ENCODE data around the gene TMIE. TPM values are rescaled to one million over a fixed set of nuclear protein-coding genes. Genes with fewer than 3 reads are reported as not detected.

Gene TMIE
- total RNA-seq, 1 experiment from 2014 or later: not detected

DNA sequence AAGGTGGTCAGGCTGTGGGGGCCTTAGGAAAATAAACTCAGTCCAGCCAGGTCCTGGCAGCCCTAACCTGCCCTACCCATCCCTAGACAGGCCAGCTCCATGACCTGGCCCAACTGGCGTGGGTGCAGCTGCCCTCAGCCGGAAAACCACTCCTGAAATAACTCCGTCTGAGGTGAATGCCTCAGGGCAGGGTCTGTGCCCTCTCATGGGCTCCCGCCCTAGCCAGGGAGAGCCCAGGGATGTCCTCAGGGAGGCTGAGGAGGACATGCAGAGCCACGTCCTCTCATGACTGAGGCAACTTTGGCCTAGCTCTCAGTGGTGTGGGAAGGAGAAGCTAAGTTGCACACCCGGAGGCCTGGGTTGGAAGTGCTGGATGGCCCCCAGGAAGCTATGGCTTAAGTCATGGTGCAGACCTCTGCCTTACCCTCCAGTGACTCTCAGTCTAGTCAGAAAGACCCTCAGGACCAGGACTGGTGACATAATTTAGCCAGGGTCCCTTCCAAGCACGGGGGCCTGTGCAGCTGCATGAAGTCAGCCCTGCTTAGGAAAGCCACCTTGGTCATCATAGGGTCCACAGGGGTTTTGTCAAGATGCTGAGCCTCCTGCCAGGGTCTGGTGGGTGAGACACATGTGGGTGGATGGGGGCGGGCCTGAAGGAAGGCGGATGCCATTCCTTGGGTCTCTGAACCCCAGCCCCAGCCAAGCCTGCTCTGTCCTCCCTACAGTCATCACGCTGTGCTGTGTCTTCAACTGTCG, 7.4 kb downstream of the TMIE start:
- no peak for DNase-seq (ENCODE audit: low spot score)

DNA sequence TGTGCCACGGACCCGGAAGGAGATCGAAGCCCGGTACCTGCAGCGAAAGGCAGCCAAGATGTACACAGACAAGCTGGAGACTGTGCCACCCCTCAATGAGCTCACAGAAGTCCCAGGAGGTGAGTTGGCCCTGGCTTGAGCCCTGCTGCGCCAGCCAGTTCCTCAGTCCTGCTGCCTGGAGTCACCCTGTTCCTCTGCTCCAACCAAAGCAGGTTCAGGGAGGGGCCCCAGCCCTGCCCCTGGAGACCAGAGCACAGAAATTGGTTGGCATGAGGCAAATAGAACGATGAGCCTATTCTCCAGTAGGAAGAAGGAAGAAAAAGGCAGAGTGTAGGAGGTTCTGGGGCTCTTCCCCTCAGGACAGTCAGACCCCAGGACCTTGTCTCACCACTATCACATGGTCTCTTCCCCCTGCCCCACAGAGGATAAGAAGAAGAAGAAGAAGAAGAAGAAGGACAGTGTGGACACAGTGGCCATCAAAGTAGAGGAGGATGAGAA, 8.0 kb downstream of the TMIE start:
- DNase-seq (ENCODE audit: low spot score): no peak

DNA sequence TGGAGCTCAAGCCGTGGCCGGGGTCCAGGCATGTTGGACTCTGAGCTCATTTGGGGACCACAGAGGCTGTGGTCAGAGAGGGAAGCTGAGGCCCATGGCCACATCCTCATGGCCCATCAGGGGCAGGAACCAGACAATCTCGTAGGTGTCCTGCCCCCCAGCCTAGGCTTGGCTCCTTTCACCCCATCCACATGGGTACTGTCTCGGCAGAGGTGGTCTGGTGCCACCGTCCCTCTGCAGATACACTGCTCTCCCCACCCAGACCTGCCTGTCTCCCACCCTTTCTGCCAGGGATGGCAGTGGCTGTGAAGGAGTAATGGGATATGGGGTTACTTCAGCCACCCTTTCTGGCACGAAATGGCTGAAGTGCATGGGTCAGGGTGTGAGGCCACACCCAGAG, 8.5 kb downstream of the TMIE start:
- no peak for DNase-seq (ENCODE audit: low spot score)

DNA sequence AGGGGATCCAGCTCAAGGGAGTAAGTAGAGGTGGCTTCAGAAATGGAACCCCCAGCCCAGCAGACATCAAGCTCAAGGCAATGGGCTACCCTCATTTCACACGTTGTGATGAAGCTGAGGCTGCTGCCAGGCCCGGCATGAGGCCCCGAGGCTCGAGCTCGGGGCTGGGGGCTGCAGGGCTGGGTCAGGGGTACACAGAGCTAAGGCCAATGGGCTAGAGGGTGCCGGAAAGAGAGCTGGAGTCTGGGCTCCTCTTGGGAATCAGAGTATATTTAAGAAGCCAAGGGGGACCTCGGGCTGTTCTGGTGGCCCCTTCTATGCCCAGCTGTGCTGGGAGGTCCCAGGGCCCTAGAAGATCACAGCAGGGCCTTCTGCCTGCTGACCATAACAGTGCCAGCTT, 9.0 kb downstream of the TMIE start:
- no peak for DNase-seq (ENCODE audit: low spot score)

DNA sequence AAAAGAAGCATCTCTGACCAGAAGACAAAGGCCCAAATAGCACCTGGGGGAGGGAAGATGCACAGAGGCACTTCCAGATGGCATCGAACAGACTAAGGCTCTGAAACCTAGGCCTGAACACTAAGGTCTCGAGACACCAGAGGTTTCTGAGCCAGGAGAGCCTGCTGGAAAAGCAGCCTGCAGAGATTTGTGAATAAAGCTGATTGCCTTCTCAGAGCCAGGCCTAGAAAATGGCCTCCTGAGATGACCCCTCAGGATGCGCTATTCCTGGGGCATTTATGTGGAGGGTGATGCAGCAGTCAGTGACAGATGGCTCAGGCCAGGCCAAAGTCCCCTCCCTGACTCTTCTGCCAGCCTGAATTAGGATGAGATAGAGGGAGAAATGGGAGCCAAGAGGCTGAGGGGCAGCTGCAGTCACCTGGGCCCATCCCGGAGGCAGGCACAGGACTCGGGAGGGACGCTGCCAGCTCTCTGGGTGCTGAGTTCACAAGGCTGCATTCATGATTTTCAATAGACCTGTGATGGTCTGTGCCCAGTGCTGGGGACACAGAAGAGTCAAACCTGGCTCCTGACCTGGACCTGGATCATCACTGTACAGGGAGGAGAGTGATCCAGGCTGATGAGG, 9.6 kb downstream of the TMIE start:
- DNase-seq (ENCODE audit: low spot score): no peak

DNA sequence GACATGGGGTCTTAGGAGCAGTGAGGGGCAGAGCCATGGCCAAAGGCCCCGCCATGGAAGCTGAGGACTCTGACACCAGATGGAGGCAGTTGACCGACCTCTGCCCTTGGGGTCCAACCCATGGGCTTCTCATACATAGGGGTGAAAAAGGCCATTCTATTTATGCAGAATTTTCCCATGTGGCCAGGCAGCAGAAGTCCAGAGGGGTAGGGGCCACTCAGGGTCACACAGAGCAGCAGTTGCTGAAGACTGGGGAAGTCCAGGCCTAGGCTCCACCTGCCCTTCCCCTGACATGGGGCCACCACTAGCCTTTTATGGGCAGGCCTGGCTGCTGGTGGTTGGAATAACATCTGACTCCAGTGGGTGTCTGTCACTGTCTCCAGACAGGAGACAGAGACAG, 10.1 kb downstream of the TMIE start:
- no peak for DNase-seq (ENCODE audit: low spot score)

DNA sequence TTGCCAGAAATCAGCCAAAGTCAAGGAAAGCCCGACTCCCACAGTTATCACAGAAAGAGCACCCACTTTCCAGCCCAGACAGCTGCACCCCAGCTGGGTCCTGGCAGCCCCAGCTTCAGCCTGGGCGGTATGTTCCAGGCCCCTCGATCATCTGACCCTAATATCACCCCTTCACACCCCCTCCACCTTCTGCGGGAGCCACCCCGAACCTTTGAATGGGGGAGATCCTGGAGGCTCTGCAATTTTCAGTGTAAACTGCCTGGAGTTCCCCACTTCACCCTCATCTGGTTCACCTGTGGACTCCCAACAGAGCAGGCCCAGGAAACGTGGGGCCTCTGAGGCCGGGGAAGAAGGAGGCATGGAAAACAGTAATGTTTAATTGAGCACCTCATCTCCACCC, 10.6 kb downstream of the TMIE start:
- no peak for DNase-seq (ENCODE audit: low spot score)

DNA sequence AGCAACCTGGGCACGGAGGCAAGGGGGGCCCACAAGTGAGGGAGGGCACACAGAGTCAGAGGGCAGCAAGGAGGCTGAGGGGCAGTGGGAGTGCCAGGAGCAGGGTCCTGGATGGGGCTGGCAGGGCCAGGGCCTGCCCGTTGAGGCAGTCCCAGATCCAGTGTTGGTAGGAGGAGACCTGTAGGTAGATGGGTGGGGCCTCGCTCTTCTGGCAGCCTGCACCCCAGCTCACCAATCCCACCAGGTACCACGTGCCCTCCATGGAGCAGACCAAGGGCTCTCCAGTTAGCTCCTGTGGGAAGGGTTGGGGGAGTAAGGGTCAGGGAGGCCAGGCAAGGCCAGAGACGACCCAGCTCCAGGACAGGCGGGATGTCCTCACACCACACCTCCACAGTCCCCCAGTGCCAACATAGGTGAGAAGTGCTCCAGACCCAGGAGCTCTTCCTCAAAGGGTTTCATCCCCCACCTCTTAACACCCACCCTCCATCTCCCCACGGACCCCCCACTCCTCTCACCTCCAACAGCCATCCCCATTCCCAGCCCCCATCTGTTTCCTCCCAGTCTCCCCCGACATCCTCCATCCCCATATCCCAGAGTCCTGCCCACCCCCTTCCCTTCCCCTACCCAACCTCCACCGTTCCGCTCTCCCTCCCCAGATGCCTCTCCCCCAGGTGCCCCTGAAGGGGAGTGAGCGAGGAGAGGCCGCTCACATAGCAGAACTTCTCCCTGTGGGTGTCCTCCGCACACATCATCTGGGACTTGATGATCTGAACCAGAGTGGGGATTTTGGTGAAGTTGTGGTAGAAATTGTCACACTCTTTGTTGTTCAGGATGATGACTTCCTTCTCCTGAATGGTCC, 11.2 kb downstream of the TMIE start:
- no peak for DNase-seq (ENCODE audit: low spot score)

DNA sequence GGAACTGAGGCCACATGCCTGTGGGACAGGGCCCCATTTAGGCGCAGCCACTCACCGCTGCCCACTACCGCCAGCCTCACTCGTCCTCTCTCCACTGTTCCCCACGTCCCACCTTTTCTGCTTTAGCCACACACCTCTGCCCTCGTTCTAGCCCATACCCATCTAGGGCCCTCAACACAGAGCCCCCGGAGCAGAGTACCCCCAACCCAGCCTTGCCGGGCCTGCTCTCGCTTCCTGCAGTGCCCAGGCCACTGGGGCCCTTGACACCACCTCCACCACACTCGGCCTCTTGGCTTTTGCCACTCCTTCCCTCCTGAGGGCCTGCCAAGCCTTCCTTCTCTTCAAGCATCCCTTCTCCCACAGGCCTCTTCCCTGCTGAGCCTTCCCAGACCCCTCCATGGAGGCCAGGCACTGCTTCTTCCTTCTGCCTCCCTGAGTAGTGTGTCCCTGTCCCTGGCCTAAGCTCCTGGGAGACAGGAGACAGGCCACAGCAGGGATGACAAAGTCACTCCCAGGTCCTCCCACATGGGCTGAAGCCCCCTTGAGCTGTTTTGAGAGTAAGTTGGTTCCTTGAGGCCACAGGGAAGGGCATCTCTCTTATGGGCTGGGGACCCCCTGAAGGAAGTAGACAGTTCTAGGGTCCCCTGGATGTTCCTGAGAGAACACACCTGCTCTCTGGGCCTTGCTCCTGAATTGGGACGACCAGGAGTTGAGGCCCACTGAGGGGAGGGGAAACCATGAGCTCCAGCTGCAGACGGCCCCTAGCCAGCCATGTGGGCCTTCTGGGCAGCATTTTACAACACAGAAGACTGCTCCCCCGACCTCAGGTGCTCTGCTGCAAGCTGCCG, 12.1 kb downstream of the TMIE start:
- no peak for DNase-seq (ENCODE audit: low spot score)

DNA sequence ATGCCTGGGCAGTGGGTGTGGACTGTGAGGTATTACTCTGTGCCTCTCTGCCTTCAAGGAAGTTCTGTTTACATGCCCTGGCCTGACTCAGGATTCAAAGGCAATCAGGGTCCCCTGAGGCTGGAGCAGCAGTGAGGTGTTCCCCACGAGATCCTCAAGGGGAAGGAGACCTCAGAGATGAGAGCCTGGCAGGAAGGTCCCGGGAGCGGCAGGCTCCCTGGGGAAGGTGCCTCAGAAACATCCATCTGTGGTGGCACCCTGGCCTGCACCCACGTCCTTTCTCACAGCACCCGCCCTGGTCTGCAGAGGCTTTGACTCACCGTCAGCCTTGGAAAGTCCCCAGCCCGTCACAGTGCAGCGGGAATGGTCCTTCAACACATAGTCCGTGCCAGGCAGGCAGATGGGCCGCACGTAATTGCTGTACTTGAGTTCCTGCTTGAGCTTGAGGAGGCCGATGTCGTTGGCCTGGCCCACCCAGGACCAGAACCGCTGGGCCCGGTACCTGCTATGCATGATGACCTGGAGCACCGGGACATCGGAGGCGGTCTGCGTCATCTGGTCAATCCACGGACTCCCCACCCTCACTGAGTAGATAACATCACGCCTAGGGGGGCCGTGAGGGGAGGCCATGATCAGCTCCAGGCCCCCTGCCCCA, 12.8 kb downstream of the TMIE start:
- peak; percentile 77 for DNase-seq (ENCODE audit: low spot score)

DNA sequence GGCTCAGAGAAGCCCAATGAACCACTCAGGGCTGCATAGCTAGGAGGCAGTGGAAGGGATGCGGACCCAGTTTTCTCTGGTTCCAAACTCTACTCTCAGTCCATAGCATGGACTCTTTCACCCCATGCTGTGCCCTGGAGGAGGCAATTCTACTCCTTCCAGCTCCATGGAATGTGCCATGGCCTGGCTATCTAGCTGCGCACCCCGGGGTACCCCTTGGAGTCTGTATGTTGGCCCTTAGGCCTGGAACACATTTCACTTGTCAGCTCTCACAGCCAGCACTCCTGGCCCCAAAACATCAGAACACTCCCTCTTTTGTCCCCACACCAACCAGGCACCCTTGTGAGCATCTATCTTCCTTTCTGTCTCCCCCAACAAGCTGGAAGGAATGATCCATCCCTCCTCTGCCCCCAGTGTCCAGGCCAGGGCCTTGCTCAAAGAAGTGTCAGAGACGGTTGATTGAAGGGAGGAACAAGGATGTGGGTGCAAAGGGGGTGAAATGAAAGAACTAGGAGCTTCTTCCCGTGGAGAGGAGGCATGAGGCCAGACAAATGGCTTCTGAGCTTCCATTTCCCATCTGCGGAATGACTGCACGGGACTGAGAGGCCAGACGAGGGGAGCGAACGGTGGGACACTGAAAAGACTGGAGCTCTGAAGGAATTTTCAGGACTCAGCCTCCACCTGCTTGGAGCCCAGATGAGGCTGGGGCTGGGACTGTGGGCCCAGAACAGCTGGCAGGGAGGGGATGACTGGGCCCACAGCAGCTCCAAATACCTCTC, 13.7 kb downstream of the TMIE start:
- no peak for DNase-seq (ENCODE audit: low spot score)

DNA sequence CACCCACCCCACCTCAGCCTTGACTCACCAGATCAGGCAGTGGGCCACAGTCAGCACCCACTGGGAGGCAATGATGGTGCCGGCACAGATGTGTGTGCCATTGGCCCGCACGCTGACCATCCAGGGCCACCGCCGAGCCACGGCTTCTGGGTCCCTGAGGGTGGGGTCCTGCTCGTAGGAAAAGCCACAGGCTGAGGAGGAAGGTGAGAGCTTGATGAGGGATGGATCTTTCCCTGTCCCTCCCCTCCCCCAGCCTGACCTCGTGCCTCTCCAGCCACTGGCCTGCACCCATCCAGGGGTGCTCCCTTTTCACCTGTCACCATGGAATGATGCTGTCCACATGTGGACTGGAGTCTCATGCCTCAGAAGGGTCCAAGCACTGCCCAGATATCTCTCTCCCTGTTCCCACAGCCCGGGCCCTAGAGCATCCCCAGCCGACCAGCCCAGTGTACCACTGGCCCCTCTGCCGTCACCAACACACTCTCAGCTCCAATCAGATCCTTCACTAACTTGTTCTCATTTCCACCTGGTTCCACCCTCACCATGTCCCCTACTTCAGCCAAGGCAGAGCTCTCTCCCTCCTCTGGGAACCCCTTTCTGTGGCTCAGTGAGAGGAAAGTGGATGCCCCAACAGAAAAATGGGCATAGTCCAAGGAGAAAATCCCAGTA, 14.4 kb downstream of the TMIE start:
- no peak for DNase-seq (ENCODE audit: low spot score)

DNA sequence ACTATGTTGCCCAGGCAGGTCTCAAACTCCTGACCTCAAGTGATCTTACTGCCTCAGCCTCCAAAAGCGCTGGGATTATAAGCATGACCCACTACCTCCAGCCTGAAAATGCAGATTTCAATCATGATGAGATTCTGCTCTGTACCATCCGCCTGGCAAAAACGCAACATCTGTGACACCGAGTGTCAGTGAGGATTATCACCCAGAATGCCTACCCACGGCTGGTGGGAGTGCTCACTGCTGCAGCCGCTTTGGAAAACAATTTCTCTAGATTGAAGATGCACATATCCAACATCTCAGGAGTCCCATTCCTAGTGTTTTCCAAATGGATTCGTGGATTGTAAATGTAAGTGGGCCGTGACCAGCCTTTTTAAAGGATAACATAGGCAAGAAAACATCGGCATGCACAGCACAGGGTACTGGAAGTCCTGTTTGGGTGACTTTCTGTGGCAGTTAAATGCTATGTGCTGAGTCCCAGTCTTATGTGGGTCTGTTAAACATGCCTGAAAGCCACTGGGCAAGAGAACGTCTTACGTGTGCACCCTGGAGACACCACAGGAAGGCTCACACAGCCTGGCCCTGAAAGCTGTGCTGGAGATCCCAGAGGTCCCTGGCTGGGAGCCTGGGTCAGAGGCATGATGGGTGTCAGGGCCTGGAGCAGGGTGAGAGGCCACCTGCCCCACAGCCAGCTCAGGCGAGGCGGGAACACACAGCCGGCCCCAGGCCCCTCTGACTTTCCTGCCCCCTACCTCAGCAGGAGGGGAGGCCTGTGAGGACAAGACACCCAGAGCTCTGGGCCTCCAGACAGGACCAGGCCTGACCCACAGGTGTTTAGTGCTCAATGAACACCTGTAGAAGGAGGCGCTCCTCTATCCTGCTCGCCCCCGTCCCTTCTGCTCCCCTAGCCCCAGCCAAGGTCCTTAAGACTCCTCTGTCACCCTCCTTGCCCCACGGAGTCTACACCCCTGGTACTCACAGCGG, 15.6 kb downstream of the TMIE start:
- DNase-seq (ENCODE audit: low spot score): no peak

DNA sequence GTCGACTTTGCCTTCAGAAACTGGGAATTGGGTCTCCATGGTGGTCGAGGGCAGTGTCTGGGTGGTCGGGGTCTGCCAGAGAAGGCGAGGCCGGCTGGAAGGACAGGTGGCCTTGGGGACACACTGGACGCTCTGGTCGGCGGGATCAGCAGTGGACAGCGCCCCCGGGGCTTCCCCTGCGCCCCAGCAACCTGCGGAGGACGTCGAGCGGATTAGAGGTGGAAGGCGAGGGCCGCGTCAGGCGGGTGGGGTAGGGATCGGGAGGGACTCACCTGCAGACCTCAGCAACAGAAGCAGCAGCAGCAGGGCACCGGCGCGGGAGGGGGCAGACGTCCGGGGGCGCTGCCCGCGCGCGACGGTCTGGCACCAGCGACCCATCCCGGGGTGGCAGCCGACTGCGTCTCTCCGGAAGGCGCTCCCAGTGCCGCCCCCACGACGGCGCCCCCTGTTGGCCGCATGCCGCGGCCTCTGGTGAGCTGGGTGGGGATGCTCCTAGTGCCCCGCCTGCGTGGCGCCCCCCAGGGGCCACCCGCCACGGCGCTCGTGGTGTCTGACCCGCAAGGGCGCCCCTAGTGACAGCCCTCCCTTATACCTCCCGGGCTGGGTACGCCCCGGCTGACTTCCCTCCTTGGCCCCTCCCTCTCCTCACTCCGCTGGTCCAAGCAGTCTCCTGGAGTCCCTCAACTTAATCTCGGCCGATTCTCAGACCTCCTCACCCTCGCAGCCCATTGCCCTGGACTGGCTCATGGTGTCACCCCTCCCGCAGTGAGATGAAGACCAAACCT, 16.4 kb downstream of the TMIE start, which contains the start of gene PRSS50:
TSS of gene PRSS50 (minus strand) at position 423 of the 785 bp plus-strand sequence. CDS start at position 378, 45 bp downstream.
- no peak for DNase-seq (ENCODE audit: low spot score)

DNA sequence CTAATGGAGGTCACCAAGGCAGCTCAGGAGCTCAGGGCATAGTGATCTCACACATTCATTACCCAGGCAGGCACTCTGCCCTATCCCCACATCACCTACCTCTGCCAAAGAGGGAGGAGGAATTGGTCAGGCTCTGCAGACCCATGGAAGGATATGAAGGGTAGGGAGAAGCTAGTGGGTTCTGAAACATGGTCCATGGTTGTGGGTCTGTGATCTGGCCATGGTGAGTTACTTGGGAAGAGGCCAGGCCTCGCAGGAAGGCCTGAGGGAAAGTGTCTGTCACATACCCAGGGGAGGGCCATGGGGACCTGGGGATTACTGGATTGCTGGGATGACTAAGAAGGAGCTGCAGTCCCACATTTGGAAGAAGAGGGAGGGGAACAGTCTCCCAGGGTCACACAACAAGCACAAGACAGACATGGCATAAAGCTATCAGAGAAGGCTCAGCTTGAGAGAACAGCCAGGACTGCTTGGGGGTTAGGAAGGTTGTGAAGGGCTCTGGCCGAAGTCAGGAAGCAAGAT, 17.9 kb downstream of the TMIE start:
- DNase-seq (ENCODE audit: low spot score): no peak

DNA sequence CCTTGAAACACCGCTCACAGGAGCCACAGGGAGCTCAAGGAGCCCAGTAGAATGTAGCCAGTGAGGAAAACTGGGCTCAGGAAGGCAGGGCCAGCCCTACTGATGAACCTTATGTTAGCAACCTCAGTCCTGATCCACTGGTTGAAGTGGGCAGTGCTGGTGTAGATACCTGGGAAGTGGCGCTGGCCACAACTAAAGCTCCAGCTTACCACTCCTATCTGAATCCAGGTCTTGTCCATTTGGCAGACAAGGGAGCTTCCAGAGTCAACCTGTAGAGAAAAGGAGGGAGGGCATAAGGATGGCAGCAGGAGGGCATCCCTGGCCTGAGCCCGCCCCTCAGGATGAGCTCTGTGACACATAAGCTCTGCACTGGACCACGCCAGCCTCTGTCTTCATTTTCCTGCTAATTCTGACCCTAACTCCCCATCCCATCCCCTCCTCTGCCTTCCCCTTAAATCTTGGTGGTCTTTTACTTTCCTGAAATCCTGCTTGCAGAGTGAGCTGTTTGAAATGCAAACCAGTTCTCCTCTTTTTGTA, 18.6 kb downstream of the TMIE start:
- no peak for DNase-seq (ENCODE audit: low spot score)

DNA sequence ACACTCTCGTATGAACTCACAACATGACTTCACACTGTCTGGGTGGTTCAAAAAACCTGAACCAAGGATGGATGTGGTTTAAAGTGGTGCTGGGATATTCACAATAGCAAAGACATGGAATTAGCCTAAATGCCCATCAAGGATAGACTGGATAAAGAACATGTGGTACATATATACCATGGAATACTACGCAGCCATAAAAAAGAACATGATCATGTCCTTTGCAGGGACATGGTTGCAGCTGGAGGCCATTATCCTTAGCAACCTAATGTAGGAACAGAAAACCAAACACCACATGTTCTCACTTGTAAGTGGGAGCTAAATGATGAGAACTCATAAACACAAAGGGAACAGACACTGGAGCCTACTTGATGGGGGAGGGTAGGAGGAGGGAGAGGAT, 19.8 kb downstream of the TMIE start:
- DNase-seq (ENCODE audit: low spot score): no peak

Data from A172 (cell line).